ENCODE results near the gene NLGN1. TPM values are rescaled to one million over a fixed set of nuclear protein-coding genes. Genes with fewer than 3 reads are reported as not detected.

NLGN1 gene
- total RNA-seq, 1 experiment from 2014 or later, result not detected

DNA sequence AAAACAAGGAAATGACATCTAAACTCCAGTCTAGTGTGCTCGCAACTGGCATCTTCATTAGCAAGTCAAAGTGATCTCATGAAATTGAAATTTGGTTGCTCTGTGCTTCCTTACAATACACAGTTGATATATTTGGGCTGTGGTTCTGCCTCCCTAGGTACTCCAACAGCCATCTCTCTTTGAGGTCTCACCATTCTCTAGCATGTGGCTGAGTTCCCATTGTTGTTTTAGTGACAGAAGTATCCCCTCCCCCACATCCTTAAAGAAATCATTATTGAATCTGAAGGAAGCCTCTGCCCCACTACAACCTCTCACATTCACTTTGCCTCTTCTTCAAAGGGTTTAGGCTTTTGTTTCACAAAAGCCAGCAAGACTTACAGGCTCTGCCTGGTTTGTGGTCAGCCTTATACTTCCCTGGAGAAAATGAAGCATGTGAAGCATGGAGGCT, 516.5 kb downstream of the NLGN1 start:
- no peak for DNase-seq (ENCODE audit: unreplicated experiment)
- Mint-ChIP-seq H3K4me1 (ENCODE audit: insufficient read depth, unreplicated experiment) (no peaks in the 10 kb centered on the region), H3K4me3 (ENCODE audit: unreplicated experiment) (no peak overlapping the region), H3K27ac (ENCODE audit: low read depth, unreplicated experiment) (no peak overlapping the region), H3K36me3 (ENCODE audit: insufficient read depth, unreplicated experiment) (no peaks in the 10 kb centered on the region), H3K9me3 (ENCODE audit: unreplicated experiment) (no peaks in the 10 kb centered on the region), H3K27me3 (ENCODE audit: insufficient read depth, unreplicated experiment) (peaks cover 35% of the 10 kb centered on the region)
- ChIA-PET POLR2A (no interaction called here), CTCF (no interaction called here)
- intact Hi-C loops (cut with micrococcal nuclease), result no loop called here
- no TSS peak for BruUV-seq (replicated peaks)
- TF ChIP-seq CTCF (IDR thresholded peaks at IDR 0.05; ENCODE audit: unreplicated experiment), result no peak

GRCh38 chr3:173916799-173917198, 519.3 kb downstream of the NLGN1 start:
- Mint-ChIP-seq H3K27ac (ENCODE audit: low read depth, unreplicated experiment) (no peak overlapping the region), H3K36me3 (ENCODE audit: insufficient read depth, unreplicated experiment) (no peaks in the 10 kb centered on the region), H3K4me3 (ENCODE audit: unreplicated experiment) (no peak overlapping the region), H3K9me3 (ENCODE audit: unreplicated experiment) (no peaks in the 10 kb centered on the region), H3K27me3 (ENCODE audit: insufficient read depth, unreplicated experiment) (peaks cover 24% of the 10 kb centered on the region), H3K4me1 (ENCODE audit: insufficient read depth, unreplicated experiment) (peaks cover 6% of the 10 kb centered on the region)
- POLR2A ChIA-PET, result no interaction called here
- DNase-seq (ENCODE audit: unreplicated experiment), result no peak
- no peak for TF ChIP-seq CTCF (IDR thresholded peaks at IDR 0.05; ENCODE audit: unreplicated experiment)
- no TSS peak for BruUV-seq (replicated peaks)
- intact Hi-C loops (cut with micrococcal nuclease), result no loop called here
- CTCF ChIA-PET, result no interaction called here

DNA sequence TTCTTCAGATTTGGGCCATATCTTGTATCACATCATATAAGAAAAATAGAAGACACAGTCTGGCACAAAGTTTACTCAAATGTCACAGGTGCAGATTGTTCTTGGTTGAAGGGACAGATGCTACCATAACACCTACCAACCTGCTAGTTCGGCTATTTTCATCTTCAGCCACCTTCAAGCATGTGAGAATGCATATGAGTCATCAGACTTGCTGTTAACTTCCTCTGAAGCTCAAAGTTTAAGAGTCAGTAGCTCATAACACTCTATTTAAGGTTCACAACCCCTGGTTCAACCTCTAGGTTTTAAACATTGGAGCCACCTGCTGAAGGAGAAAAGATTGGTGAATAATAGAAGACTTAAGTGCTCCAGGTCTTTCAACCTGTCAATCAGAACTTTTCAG, 522.8 kb downstream of the NLGN1 start:
- H3K9me3 Mint-ChIP-seq (ENCODE audit: unreplicated experiment), result no peaks in the 10 kb centered on the region
- peaks cover 6% of the 10 kb centered on the region for H3K4me1 Mint-ChIP-seq (ENCODE audit: insufficient read depth, unreplicated experiment)
- TF ChIP-seq CTCF (IDR thresholded peaks at IDR 0.05; ENCODE audit: unreplicated experiment), result no peak
- H3K27ac Mint-ChIP-seq (ENCODE audit: low read depth, unreplicated experiment), result no peak overlapping the region
- ChIA-PET CTCF (interaction anchor here (0.6 kb wide), 1 partner anchor 927 kb away, joined by 3 read pairs; no protein-coding TSS in a partner anchor), POLR2A (interaction anchor here (0.8 kb wide), 1 partner anchor 12 kb away, joined by 4 read pairs; no protein-coding TSS in a partner anchor)
- DNase-seq (ENCODE audit: unreplicated experiment), result peak; percentile 31
- intact Hi-C loops (cut with micrococcal nuclease), result no loop called here
- H3K4me3 Mint-ChIP-seq (ENCODE audit: unreplicated experiment), result no peak overlapping the region
- BruUV-seq (replicated peaks), result no TSS peak
- H3K27me3 Mint-ChIP-seq (ENCODE audit: insufficient read depth, unreplicated experiment), result no peaks in the 10 kb centered on the region
- no peaks in the 10 kb centered on the region for H3K36me3 Mint-ChIP-seq (ENCODE audit: insufficient read depth, unreplicated experiment)

GRCh38 chr3:173921732-173922131, 524.2 kb downstream of the NLGN1 start:
- intact Hi-C loops (cut with micrococcal nuclease), result no loop called here
- DNase-seq (ENCODE audit: unreplicated experiment), result no peak
- no TSS peak for BruUV-seq (replicated peaks)
- Mint-ChIP-seq H3K4me3 (ENCODE audit: unreplicated experiment) (no peak overlapping the region), H3K4me1 (ENCODE audit: insufficient read depth, unreplicated experiment) (peaks cover 6% of the 10 kb centered on the region), H3K27ac (ENCODE audit: low read depth, unreplicated experiment) (no peak overlapping the region), H3K36me3 (ENCODE audit: insufficient read depth, unreplicated experiment) (no peaks in the 10 kb centered on the region), H3K27me3 (ENCODE audit: insufficient read depth, unreplicated experiment) (peaks cover 10% of the 10 kb centered on the region), H3K9me3 (ENCODE audit: unreplicated experiment) (no peaks in the 10 kb centered on the region)
- no peak for TF ChIP-seq CTCF (IDR thresholded peaks at IDR 0.05; ENCODE audit: unreplicated experiment)
- ChIA-PET POLR2A (interaction anchor here (1.5 kb wide), 1 partner anchor 17 kb away, joined by 5 read pairs; no protein-coding TSS in a partner anchor), CTCF (no interaction called here)

Measured in MCF 10A (cell line).